Measurements from ENCODE around the gene PCBD2. TPM values are rescaled to one million over a fixed set of nuclear protein-coding genes. Genes with fewer than 3 reads are reported as not detected.

Gene PCBD2
- total and polyA plus RNA-seq, 2 of the 8 experiments (the other 6 are each of a cell fraction or from before 2014, with no cell fraction given): 4.8 to 10.3 TPM

DNA sequence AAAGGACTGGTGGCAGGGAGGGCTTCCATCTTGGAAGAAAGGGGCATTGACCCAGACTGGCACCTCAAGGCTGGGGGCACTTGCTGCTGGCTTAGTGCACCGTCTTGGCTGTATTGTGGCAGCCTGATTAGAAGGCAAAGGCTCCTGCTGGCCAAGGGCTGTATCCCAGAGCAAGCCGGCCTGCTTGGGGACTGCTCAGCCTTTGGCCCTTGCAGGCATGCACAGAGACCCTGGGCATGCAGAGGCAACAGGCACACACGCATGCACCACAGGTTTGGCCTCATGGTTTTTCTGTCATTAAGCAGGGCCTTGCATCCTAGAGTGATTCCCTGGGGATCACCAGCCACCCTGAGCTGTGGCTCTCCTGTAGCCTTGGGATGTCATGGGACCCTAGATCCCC, 100.1 kb downstream of the PCBD2 start:
- FAIRE-seq (no peak), DNase-seq (ENCODE audit: low read depth in 1 of 2, low spot score in 2 of 2) (no peak)
- Histone ChIP-seq H3K4me1 (replicated peaks in 1 of 4; ENCODE audit: control insufficient read depth in 3 of 4, insufficient read depth in 4 of 4, low read length in 3 of 4) (no peaks in the 10 kb centered on the region; a peak in 1 of 7 replicates), H4K20me1 (replicated peaks in 1 of 2; ENCODE audit: control insufficient read depth in 1 of 2, insufficient read depth in 2 of 2, low read length in 2 of 2) (no peaks in the 10 kb centered on the region), H3K4me2 (ENCODE audit: insufficient read depth in 1 of 2, low read depth in 2 of 2, low read length in 2 of 2) (no peak overlapping the region), H3K23ac (ENCODE audit: insufficient read length) (no peak overlapping the region), H3K36me3 (ENCODE audit: control insufficient read depth in 2 of 4, insufficient read depth in 4 of 4, low read length in 3 of 4) (no peaks in the 10 kb centered on the region), H3K14ac (ENCODE audit: insufficient read length) (no peak overlapping the region), H3K18ac (ENCODE audit: extremely low read depth, low read length) (no peak overlapping the region), H2AK5ac (ENCODE audit: low read depth, low read length) (no peak overlapping the region), H3K79me1 (ENCODE audit: low read depth, low read length) (no peaks in the 10 kb centered on the region), H3K79me2 (ENCODE audit: control insufficient read depth in 1 of 2, insufficient read depth in 2 of 2, low read length in 2 of 2) (no peaks in the 10 kb centered on the region), H3K9me3 (ENCODE audit: insufficient read depth in 2 of 2, low read depth in 1 of 2, low read length in 1 of 2) (no peaks in the 10 kb centered on the region), H3K27me3 (replicated peaks in 1 of 4; ENCODE audit: control insufficient read depth in 3 of 4, extremely low read depth in 1 of 4, insufficient read depth in 3 of 4, low read length in 3 of 4) (no peaks in the 10 kb centered on the region), H2BK12ac (ENCODE audit: low read depth, low read length) (no peak overlapping the region), H2BK15ac (ENCODE audit: low read length) (no peak overlapping the region), H4K5ac (ENCODE audit: insufficient read length, low read depth, low read length) (no peak overlapping the region), H3K56ac (replicated peaks; ENCODE audit: insufficient read length, low read depth, low read length) (no peak overlapping the region), H4K8ac (ENCODE audit: extremely low read depth, insufficient read depth, low read length) (no peak overlapping the region), H2BK5ac (ENCODE audit: low read depth, low read length) (no peak overlapping the region), H3K27ac (ENCODE audit: low read depth, low read length) (no peak overlapping the region), H4K91ac (replicated peaks; ENCODE audit: insufficient read length, low read length) (no peak overlapping the region), H2BK20ac (ENCODE audit: low read length) (no peak overlapping the region), H2BK120ac (replicated peaks; ENCODE audit: low read depth, low read length) (no peak overlapping the region), H3K9ac (replicated peaks in 1 of 4; ENCODE audit: extremely low read depth in 1 of 4, low read depth in 3 of 4, low read length in 3 of 4) (no peak overlapping the region), H3K4me3 (ENCODE audit: extremely low read depth in 1 of 4, insufficient read depth in 2 of 4, low read depth in 3 of 4, low read length in 4 of 4) (no peak overlapping the region), H3K23me2 (ENCODE audit: low read depth, low read length) (no peaks in the 10 kb centered on the region), H3K4ac (replicated peaks; ENCODE audit: insufficient read length, low read depth, low read length) (no peak overlapping the region), H2AFZ (ENCODE audit: low read length) (no peak overlapping the region)
- POLR2A ChIA-PET (ENCODE audit: partially characterized antibody): no interaction called here
- CTCF ChIA-PET (ENCODE audit: partially characterized antibody): interaction anchor here (0.9 to 1.5 kb wide), 4 partner anchors 17 to 186 kb away, joined by 3 to 6 read pairs (median 4); no protein-coding TSS in a partner anchor
- WGBS, 2 experiments (ENCODE audit: extremely low coverage in 1 of 2, insufficient coverage in 1 of 2, insufficient read length in 1 of 2, insufficient replicate concordance in 2 of 2, low coverage in 1 of 2, low lambda C conversion rate in 2 of 2, missing lambda C conversion rate in 1 of 2): 83% methylated on average over 3 of the region's 3 CpGs; no CpG with 5 or more reads in 1 of the 2 experiments
- no peak for TF ChIP-seq GTF2F1 (IDR thresholded peaks at IDR 0.05; ENCODE audit: borderline replicate concordance, low read depth, low read length)
- no peak for TF ChIP-seq SAP30 (IDR thresholded peaks at IDR 0.05; ENCODE audit: insufficient read depth, insufficient replicate concordance, low read length)
- no peak for TF ChIP-seq RXRA (IDR thresholded peaks at IDR 0.05; ENCODE audit: insufficient read depth, low read depth, low read length)
- no peak for TF ChIP-seq POU5F1 (IDR thresholded peaks at IDR 0.05; ENCODE audit: low read depth, low read length)
- TF ChIP-seq SIN3A (conservative IDR thresholded peaks at IDR 0.05 in 1 of 2, IDR thresholded peaks at IDR 0.05 in 1 of 2; ENCODE audit: low read depth in 1 of 2, low read length in 2 of 2): no peak
- no peak for TF ChIP-seq USF2 (IDR thresholded peaks at IDR 0.05; ENCODE audit: low read length)
- no peak for TF ChIP-seq SP2 (IDR thresholded peaks at IDR 0.05; ENCODE audit: low read length)
- TF ChIP-seq SIRT6 (IDR thresholded peaks at IDR 0.05; ENCODE audit: low read length): no peak
- TF ChIP-seq KDM5A (IDR thresholded peaks at IDR 0.05; ENCODE audit: low read length): no peak
- TF ChIP-seq HDAC2 (IDR thresholded peaks at IDR 0.05; ENCODE audit: borderline replicate concordance in 1 of 2, low read depth in 2 of 2, low read length in 2 of 2): no peak
